NCI-H774 (cell line): ENCODE results near the gene LDHA.
"Not testable (repeated sequence)": the region's sequence is repeated elsewhere in the genome, so short reads cannot be mapped to it uniquely, and the experiment has no call there.

ENCODE experiments used
- DNase-seq: peaks from one replicate; lab custom pipeline; 2025; lab: John Stamatoyannopoulos, UW

LDHA gene

DNA sequence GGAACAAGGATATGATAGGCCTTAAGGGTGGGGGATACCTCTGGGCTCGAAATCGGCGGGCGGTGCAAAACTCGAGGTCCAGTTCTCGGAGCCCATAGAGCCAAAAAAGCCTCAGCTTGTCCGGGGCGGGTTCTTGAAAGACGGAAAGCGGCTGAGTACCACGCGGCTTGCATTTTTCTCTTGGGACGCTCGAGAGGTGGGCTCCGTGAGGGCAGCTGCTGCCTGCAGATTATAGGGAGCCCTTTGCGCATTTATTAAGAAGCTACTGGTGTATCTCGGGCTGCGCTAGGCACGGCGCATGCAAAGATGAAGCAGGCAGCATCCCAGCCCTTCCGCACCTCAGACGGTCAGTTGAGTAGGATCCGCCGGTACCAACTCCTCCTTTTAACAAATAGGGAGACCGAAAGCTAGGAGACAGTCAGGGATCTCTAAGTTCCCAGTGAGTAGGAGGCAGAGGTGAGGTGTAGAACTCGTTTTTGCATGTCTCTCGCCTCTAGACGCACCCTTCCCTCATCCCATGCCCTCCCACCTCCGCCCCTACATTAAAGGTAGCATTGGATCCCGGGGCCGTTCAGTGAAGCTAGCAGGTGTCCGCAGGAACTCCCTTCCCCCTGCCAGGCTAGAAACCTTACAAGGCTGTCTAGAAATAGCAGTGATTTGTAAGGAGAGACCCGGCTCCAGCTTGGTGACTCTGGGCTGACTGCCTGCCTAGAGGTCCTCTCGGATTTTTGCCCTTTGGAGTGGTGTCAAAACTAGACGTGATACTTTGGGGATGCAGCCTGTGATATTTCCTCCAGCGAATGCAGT lies 768 bp downstream of the LDHA start:
- no peak for DNase-seq

DNA sequence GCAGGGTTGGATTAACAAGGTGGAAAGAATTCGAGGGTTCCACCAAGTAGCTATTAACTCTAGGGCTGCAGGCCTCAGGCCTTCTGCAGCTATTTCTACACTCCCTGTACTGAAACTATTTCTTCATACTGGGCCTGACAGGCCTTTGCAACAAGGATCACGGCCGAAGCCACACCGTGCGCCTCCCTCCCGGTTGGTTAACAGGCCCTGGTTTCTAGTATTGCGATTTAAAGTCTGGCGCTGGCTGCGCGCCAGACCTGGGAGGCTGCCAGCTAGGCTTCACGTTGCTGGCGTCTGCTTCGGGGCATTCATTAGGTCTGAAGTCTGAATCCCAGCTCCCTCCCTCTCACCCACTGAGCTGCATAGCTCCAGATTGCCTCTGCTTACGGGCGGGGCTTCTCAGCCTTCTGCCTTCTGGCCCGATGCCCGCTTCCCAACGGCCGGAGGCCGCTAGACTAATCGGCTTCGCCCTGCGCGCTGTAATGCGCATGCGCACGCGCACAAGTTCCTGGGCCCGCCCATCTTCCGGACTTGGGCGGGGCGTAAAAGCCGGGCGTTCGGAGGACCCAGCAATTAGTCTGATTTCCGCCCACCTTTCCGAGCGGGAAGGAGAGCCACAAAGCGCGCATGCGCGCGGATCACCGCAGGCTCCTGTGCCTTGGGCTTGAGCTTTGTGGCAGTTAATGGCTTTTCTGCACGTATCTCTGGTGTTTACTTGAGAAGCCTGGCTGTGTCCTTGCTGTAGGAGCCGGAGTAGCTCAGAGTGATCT lies 1.6 kb downstream of the LDHA start:
- DNase-seq, result peak; percentile 98

DNA sequence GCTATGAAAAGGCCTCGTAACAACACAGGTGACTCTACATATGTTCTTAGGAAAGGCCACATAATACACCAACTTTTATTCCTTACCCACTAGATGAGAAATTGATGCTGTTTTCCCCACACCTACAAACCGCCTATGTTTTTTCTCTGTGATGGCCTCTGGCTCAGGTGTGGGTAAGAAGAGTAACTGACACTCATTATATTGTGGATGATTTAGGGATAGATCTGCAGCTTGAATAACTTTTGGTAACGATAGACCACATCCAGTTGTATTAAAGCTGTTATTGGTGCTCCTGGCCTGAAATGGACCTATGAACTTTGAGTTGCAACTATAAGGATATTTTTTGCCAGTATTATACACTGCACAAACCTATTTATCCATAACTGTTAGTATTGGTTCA lies 3.6 kb downstream of the LDHA start:
- no peak for DNase-seq

DNA sequence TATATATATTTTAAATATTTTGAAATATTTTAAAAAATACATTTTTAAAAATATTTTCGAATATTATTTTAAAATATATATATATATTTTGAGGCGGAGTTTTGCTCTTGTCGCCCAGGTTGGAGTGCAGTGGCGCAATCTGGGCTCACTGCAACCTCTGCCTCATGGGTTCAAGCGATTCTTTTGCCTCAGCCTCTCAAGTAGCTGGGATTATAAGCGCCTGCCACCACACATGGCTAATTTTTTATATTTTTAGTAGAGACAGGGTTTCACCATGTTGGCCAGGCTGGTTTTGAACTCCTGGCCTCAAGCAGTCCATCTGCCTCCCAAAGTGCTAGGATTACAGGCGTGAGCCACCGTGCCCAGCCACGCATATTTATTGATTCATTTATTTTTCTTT lies 6.7 kb downstream of the LDHA start:
- DNase-seq, result not testable (repeated sequence)

DNA sequence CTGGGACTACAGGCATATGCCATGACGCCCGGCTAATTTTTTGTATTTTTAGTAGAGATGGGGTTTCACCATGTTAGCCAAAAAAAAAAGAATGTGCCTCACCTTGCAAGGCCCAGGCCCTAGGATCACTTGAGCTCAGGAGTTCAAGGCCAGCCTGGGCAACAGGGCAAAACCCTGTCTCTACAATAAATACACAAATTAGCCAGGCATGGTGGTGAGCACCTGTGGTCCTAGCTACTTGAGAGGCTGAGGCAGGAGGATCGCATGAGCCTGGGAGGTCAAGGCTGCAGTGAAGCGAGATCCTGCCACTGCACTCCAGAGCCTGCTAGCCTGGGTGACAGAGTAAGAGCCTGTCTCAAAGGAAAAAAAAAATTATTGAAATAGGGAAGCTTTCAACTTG lies 9.7 kb downstream of the LDHA start:
- DNase-seq, result no peak

DNA sequence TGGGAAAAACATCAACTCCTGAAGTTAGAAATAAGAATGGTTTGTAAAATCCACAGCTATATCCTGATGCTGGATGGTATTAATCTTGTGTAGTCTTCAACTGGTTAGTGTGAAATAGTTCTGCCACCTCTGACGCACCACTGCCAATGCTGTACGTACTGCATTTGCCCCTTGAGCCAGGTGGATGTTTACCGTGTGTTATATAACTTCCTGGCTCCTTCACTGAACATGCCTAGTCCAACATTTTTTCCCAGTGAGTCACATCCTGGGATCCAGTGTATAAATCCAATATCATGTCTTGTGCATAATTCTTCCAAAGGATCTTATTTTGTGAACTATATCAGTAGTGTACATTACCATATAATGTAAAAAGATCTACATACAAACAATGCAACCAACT lies 13.0 kb downstream of the LDHA start:
- DNase-seq, result not testable (repeated sequence)

DNA sequence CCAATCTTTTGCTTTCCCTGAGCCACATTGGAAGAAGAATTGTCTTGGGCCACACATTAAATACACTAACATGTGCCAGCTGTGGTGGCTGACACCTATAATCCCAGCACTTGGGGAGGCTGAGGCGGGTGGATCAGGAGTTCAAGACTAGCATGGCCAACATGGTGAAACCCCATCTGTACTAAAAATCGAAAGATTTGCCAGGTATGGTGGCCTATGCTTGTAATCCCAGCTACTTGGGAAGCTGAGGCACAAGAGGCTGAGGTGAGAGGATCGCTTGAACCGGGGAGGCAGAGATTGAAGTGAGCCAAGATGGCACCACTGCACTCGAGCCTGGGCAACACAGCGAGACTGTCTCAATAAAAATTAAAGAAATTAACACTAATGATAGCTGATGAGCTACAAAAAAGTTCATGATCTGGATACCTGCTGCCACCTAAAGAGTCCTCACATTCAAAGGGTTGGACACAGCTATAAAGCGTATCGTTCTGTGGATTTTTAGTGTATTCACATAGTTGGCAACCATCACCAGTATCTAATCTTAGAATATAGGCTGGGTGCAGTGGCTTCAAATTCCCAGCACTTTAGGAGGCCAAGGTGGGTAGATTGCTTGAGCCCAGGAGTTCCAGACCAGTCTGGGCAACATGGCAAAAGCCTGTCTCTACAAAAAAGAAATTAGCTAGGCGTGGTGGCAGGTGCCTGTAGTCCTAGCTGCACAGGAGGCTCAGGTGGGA lies 14.4 kb downstream of the LDHA start:
- DNase-seq, result no peak

DNA sequence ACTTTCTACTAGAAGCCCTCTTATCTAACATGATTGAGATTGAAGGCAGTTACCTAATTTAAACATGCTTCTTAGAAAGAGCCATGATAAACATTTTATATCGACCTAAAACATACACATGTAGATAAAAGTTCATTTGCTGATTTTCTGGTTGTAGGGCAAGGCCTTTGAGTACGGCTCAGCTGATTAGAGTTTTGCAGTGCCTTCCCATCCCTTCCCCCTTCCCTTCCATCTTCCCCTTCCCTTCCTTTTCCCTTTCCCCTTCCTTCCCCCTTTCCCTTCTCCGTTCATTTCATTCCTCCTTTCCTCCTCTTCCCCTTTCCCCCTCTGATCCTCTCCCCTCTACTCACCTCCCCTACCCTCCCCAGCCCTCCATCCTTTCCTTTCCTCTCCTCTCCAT lies 22.1 kb downstream of the LDHA start:
- no peak for DNase-seq

DNA sequence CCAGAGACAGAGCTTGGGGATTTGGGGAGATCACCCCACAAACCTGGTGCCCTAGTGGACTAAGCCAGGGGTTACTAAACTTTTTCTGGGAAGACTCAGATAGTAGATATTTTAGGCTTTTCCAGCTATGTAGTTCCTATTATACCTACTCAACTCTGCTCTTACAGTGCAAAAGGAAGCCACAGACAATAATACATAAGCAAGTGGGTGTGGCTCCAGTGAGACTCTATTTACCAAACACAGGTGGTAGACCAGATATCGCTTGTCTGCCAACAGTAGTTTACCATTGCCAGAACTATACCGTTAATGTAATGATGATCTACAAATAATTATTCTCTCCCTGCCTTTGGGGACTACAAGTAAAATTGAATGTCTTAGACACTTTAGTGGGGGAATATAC lies 24.7 kb downstream of the LDHA start:
- DNase-seq, result no peak

DNA sequence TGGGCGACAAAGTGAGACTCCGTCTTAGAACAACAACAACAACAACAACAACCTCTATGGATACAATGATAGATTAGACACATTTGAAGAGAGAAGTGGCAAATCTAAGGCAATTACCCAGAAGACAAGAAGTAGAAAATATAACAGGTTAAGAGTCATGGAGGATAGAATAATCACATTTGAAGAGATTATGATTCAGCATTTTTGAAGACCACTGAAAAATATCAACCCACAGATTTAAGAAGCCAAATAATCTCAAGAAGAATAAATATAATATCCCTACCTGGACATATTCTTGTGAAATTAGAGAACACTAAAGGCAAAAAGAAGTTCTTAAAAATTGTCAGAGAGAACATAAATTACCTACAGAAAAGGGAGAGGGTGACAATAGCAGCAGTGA lies 25.7 kb downstream of the LDHA start:
- DNase-seq, result no peak

DNA sequence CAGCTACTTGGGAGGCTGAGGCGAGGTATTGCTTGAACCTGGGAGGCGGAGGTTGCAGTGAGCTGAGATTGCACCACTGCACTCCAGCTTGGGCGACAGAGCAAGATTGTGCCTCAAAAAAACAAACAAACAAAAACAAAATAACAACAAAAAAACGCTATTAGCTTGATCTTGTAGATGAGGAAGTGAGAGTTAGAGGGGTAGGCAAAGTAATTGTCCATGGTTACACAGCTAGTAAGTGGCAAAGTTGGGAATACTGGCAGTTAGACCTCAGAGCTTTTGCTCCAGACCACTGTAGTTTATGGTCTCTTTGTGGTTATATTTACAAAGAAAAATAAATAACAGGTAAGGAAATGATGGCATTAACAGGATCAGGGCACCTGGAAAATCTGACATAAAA lies 32.9 kb downstream of the LDHA start:
- no peak for DNase-seq

DNA sequence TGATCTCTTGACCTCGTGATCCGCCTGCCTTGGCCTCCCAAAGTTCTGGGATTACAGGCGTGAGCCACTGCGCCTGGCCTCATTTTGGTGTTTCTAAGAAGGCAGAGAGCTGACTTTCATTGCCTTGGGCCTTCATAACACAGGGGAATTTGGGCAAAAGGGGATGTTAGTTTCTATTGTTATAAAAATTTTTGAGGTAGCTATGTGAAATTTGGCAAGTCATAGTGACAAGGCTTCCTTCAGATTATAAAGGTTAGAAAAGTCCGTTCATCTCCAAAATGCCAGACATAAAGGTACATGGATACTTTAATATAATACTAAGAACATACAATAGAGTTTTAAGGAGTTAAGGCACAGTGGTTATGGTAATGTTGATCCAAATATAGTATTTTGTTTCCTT lies 35.0 kb downstream of the LDHA start:
- DNase-seq, result no peak

DNA sequence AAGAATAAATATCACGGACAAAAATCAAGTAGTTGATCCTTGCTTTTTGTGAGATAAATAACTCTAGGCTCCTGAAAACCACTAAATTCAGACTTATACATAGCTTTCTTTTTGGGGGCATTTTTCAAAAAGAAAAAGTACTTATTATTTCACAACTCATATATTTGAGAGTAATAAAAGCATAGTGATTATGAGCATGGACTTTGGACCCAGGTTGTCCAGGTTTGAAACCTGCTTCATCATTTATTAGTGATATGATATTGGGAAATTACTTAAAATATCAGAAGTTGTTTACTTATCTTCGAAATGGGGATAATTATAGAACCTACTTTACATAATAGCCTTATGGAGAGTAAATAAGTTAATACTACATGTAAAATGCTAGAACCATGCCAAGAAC lies 44.3 kb downstream of the LDHA start:
- no peak for DNase-seq

DNA sequence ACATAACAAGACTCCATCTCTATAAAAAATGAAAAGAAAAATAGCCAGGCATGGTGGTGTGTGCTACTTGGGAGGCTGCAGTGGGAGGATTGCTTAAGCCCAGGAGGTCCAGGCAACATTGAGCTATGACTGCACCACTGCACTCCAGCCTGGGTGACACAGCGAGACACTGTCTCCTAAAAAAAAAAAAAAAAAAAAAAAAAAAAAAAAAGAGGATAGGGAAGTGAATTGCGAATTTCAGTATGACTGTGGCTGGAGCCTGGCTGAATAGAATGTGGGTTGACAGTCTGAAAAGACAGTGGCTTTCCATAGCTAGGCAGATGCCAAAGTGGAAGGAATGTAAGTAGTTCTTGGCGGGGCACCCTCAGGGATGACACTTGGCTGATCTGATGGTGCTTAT lies 54.9 kb downstream of the LDHA start:
- DNase-seq, result no peak

DNA sequence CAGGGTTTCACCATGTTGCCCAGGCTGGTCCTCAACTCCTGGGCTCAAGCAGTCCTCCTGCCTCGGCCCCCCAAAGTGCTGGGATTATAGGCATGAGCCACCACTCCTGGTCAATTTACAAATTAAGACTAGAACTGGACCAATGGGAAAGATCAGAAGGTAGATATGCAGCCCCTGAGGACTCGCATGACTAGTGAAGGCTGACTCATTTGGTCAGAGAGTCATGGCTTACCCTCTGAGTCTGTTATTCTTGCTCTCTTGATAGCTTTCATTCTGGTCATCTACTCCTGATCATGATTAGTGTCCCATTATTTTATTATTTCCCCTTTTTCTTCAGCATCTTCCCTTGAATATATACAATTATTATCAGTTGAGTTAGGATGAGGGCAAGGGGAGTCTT lies 58.6 kb downstream of the LDHA start:
- DNase-seq, result no peak

DNA sequence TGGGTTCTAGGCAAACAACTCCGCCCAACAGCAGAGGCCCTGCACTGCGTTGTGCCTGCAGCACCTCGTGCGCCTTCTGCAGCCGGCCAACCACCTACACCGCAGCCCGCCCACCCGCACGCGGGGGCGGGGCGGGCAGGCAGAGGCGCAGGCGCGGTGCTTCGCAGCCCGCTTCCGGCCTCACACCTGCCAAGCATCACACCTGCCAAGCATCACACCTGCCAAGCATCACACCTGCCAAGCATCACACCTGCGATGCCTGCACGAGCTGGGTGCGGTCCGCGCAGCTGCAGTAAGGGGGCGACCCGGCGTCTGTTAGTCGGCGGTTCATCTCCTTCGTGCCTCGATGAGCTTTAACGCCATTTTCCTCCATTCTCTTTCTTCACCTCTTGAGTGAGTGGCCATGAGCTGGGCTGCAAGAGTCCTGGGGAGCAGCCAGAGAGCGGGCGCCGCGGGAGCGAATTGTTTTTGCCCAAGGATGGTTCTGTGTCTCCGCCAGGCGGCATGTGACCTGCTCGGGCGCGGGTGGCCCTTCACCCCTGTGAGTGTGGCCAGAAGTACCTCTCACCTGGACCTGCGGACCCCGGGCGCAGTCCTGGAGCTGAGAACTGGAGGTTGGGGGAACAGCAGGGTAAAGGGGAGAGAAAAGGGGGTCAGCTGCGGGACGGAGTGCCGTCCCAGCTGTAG lies 61.5 kb downstream of the LDHA start, which contains the start of gene LDHAL6A:
Gene LDHAL6A (plus strand): TSS at position 171 of the 687 bp plus-strand sequence. CDS start 825 bp downstream, outside the sequence.
- DNase-seq, result no peak

DNA sequence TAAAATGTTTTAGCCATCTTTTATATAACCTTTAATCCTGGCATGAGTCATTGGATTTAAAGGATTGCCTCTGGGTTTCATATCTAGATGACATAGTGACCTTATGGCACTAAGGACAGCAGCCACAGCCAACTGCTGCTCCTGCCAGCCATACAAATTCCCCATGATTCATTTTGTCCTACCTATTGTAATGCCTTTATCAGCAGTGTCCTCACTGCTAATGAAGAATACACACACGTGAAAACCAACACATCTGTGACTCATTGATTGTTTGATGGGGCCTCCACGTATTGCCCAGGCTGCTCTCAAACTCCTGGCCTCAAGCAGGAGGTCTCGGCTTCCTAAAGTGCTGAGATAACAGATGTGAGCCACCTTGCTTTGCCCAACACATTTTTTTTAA lies 63.1 kb downstream of the LDHA start:
- peak; percentile 15 for DNase-seq
